ENCODE measurements around the gene BPI.
"Not testable (repeated sequence)": the region's sequence is repeated elsewhere in the genome, so short reads cannot be mapped to it uniquely, and the experiment has no call there.

BPI gene

DNA sequence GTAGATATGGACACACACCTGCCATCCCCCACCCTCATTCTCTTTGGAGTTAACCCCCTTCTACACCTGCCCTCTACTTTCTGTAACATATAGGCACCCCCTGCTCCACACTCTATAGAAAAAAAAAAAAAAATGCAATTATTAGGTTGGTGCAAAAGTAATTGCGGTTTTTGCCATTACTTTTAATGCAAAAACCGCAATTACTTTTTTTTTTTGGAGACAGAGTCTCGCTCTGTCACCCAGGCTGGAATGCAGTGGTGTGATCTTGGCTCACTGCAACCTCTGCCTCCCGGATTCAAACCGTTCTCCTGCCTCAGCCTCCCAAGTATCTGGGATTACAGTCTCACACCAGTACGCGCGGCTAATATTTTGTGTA lies 35.6 kb downstream of the BPI start:
- not testable (repeated sequence) for DNase-seq

DNA sequence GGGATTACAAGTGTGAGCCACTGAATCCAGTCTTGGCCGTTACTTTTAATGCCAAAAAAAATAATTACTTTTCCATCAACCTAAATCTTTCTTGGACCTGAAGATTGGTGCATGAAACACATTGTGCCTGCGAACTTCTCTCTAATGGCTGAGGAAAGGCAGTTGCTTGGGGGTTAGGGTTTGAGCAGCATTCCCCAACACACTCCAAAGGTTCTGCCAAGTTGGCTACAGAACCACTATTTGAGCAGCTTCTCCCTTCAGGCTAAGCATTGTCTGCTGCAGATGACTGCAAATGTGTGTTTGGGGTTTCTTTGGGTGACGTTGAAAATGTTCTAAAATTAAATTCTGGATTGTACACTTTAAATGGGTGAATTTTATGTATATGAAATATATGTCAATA lies 36.0 kb downstream of the BPI start:
- no peak for DNase-seq

DNA sequence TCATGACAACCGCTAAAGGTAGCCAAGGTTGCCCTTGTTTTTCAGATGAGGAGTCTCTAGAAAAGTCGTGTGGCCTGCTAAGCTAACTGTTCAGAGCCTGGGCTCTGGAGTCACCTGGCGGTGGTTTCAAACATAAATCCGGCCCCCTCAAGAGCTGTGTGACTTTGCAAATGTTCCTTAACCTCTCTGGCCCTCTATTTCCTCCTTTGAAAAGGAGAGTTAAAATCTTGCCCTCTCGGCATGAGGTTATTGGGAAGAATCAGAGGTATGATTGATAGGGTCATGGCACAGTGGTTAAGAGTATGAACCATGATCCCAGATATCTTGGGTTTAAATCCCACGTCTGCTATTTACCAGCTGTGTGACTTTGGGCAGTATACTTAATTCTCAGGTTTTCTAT lies 36.7 kb downstream of the BPI start:
- DNase-seq: no peak

DNA sequence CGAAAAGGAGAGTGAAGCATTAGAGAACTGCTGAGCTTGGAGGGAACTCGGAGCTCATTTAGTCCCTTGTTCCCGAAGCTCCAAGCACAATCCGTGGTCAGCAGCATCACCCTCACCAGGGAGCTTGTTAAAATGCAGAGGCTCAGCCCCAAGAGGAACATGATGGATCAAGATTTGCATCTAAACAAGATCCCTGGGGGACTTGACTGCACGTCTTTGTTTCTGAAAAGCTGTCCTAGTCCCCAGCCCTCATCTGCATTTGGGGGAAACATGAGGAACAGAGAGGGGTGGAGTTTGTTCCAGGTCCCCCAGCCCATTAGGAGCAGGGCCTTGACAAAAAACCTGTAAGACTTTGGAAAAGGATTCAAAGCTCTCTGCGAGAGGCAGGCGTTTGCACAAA lies 38.3 kb downstream of the BPI start:
- DNase-seq: peak; percentile 56

DNA sequence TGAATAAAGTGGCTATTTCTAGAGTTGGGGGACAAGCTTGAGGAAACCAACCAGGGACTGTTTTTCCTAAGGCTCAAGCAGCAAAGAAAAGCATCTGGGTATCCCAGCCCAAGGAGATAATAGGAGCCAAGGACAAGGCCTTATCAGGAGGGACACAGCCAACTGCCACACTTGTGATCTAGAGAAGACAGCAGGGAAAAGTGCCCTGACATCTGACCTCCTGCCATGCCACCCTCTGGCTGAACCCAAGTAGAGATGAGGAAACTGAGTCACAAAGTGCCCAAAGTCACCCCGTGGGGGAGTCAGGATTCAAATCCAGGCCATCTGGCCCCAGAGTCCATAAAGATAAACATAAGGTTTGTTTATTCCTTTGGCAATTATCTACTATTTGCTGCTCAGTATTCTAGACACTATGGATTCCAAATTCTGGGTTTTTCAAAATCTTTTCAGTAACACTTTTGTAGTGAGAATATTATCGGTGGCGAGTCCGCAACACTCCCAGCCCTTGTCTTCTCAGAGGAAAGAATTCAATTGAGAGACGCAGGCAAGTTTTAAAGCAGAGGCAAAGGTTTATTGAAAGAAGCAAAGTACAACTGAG lies 38.9 kb downstream of the BPI start:
- no peak for DNase-seq

DNA sequence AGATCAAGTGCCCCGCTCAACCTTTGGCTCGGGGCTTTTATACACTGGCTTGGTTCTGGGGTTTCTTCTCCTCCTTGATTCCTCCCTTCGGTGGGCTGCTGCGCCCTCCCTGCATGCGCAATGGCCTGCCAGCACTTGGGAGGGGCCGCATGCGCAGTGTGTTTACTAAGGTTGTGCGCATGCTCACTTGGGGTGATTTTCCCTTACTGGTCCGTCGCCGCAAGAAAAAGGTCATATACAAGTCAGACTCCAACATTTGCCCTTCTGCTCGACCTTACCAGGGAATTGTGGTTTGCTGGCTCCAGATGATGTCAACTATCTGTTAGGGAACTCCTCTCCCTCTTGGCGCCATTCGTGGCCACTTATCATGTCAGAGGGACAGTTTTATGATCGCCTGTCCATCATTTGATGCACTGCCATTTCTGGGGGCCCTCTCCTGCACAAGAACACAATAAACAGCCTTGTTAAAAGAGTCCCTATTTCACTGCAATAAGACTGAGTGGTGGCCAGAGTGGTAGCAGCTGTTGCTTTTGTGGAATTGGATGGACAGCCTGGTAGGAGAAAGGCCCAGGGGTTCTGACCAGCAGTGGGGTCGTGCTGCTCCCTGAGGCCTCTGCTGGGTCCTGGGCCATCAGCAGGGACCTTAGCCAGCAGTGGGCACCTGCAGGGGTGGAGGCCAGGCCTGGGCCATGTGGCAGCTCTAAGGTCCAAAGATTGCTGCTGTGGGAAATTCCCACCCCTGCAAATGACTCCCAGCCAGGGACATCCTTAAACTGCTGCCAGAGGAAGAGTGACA lies 39.6 kb downstream of the BPI start:
- no peak for DNase-seq

DNA sequence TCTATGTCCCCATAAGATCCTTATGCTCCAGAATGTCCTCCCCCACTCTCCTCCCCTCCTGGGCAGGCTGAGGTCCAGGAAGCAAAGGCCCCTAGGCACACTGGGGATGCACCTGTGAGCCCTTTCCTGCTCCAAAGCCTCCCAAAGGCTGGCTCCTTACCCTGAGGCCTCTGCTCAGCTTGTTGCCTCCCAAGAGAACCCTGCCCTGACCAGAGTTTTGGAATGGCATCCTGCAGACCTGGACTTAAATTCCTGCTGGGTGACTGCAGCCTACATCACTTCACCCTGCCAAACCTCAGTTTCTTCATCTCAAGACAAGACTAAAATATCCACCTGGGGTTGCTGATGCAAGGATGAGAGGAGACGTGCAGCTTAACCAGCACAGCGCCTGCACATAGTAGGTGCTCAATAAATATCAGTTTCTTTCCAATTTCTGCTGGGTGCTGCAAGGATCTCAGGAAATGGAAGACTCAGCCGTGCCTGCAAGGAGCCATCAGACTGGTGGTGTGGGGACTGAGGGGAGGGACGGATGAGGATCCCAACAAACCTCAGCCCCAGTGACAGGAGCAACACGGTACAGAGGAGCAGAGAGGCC lies 40.2 kb downstream of the BPI start:
- DNase-seq: no peak

DNA sequence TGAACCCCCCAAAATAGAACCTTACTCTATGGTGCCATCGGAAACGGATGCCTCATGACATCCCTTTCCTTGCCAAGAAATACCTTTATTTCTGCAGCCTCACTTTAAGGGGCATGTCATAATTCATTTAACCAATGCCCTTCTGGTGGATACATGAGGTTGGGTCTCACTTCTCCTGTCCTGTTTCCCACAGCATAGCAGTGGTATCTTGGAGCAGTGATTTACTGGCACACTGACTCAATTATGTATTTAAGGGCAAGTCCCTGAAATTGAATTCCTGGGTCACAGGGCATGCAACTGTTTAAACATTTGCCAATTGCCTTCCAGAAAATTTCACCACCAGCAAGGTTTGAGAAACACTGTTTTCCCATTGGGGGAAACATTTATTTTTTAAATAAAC lies 41.7 kb downstream of the BPI start:
- DNase-seq: no peak

DNA sequence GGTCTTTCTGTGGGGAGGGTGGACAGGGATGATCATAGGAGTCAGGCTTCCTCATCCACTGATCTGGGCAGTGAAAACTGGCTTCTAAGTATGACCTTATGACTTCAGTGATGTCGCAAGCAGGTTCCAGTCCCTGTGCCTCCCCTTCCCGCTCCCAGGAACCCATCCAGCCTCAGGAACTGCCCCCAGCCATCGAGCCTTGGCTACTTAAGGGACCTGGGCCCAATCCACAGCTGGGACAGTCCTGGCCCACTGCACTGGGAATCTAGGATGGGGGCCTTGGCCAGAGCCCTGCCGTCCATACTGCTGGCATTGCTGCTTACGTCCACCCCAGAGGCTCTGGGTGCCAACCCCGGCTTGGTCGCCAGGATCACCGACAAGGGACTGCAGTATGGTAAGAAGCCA lies 42.3 kb downstream of the BPI start, which contains the start of gene LBP:
Gene LBP, plus strand, starts transcription at position 236 of the 405 bp plus-strand sequence. Its CDS starts 35 bp downstream, at position 271.
- DNase-seq: no peak

DNA sequence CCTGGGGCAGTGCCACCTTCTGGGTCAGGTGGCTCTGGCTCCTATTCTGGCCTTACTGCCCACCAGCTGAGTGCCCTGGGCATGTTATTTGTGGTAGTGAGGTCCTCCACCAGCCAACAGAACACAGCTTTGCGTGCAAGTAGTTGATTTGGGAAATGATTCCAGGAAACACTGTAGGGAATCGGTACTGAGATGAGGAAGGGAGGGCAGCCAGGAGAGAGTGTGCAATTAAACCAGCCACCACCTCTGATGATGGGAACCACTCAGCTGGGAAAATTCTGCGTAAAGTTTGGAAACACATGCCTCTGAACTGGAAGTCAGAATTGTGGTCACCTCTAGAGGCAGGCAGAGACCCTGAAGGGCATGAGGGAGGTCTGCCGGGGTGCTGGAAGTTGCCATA lies 42.8 kb downstream of the BPI start:
- no peak for DNase-seq

DNA sequence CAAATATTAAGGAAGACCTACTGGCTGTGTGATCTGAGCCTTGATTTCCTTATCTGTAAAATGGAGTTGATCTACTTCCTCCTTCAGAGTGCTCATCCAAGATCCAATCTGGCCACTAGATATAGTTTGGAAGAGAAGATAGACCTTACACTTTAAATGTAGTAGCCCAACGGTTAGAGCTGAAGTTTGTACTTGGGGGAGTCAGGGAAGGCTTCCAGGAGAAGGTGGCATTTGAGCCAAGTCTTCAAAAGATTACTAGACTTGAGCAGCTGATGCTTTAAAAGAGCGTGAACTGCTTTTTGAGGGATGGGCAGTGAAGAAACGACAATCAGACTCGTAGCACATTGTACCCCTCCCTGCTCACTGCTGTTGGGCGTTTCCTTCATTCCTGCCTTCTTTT lies 45.9 kb downstream of the BPI start:
- DNase-seq: no peak

DNA sequence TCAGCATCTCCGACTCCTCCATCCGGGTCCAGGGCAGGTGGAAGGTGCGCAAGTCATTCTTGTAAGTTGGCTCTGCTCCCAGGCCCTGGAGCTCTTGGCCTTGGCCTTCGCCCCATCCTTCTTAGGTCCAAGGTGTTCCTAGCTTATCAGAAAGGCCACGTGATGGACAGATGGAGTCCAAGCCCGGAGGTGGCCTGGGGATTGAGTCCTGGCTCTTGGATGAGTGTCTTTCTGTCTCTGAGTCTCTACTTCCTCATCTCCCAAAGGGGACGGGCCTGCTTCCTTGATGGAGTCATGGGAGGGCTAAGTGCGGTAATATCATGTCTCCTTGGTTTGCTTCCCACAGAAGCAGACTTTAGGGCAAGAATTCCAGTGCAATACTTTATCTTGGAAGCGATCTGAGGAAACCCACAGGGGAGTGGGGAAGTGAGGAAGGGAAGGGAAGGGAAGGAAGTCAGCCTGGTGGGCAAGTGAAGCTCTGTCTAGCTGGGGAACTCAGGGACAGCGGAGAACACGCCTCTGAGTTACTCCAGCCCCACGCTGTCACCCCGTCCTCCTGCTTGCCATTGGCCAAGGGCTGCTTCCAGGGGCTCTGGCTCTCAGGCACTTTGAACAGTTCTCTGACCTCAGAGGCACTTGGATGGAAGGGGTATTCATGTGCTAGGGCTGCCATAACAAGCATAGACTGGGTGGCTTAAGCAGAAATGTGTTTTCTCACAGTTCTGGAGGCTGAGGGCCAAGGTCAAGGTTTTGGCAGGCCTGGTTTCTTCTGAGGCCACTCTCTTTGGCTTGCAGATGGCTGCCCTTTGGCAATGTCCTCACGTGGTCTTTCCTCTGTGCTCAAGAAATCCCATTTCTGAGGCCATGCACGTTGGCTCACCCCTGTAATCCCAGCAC lies 47.2 kb downstream of the BPI start:
- no peak for DNase-seq

DNA sequence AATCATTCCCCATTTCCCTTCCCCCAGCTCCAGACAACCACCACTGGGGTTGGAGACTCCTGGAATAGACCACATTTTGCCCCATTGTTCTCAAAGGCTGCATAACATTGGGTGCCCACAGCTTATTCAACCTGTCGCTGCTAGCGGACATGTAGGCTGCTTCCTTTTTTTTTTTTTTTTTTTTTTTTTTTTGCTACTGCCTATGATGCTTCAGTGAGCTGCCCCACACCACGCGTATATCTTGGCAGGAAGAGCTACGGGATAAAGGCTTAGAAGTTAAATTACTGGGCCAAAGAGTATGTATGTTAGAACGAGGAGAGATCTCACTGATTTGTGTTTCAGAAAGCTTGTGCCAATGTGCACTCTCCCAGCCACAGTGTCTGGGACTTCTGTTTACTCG lies 49.4 kb downstream of the BPI start:
- no peak for DNase-seq

DNA sequence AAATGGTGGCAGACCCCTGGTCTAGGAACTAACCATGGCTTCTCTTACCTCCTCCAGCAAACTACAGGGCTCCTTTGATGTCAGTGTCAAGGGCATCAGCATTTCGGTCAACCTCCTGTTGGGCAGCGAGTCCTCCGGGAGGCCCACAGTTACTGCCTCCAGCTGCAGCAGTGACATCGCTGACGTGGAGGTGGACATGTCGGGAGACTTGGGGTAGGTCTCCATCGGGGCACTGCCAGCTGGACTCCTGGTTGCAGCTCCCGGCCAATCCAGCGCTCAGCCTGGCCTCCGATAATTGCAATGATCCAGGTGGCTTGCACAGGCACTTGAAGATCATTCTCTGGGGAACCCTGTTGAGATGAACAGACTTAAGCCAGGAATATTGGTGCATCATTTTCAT lies 50.3 kb downstream of the BPI start:
- no peak for DNase-seq

DNA sequence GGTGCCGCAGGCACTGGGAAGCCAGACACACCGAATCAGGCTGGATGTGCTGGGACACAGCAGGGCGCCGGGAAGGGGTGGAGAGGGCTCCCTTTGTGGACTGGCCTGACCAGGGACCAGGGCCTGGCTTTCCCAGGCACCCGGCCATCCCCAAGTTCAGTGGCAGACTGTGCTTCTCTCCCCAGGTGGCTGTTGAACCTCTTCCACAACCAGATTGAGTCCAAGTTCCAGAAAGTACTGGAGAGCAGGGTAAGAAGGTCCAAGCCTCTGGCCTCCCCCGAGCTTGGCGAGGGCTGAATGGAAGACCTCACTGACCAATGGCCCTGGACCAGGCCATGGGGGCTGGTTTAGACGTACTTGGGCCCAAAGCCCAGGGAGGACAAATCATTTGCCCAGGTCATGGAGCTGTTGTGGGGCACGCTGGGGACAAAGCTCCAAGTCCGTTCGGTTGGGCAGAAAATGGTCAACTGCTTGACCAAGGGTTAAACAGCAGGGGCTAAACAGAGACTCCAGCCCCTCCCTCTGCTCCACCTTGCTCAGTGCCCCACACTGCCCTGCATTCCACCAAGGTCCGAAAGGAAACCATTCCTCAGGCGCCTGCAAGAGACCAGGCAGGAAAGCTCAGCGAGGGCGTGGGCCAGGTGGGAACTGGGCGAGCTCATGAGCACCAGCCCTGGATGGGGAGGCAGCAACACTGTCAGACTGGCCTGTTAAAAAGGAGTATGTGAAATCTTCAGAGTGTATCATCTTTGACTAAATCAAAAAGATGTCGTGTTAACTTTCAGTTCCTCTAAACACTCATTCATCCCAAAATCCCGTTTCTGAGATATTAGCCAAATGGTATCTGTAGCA lies 51.4 kb downstream of the BPI start:
- no peak for DNase-seq

DNA sequence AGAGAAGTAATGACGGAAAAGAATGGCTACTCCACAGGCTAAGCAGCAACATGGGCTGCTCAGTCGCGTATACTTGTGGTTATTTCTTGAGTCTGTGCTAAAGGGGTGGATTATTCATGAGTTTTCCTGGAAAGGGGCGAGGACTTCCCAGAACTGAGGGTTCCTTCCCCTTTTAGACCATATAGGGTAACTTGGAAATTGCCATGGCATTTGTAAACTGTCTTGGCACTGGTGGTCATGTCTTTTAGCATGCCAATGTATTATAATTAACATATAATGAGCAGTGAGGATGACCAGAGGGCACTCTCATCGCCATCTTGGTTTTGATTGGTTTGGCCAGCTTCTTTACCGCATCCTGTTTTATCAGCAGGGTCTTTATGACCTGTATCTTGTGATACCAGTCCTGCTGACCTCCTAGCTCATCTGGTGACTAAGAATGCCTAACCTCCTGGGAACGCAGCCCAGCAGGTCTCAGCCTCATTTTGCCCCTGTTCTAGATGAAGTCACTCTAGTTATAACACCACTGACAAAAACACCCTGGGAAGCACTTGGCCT lies 53.8 kb downstream of the BPI start:
- DNase-seq: no peak

DNA sequence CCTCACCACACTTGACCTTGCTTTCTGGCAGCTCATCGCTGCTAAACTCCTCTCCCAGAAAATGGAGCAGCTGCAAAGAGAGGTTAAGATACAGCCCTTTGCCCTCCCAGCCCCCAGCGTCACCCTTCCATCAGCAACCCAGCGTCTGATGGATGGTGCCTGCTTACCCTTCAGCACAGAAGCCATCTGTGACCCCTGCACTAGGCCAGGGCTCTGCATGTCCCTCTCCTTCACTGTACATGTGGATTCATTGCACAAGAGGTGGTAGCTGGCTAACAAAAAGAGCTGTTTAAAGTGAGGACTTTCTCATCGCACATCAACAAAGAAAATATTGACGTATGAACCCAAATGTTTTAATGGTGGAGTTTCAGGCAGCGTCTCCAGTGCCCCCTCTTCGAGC lies 54.6 kb downstream of the BPI start:
- DNase-seq: no peak

DNA sequence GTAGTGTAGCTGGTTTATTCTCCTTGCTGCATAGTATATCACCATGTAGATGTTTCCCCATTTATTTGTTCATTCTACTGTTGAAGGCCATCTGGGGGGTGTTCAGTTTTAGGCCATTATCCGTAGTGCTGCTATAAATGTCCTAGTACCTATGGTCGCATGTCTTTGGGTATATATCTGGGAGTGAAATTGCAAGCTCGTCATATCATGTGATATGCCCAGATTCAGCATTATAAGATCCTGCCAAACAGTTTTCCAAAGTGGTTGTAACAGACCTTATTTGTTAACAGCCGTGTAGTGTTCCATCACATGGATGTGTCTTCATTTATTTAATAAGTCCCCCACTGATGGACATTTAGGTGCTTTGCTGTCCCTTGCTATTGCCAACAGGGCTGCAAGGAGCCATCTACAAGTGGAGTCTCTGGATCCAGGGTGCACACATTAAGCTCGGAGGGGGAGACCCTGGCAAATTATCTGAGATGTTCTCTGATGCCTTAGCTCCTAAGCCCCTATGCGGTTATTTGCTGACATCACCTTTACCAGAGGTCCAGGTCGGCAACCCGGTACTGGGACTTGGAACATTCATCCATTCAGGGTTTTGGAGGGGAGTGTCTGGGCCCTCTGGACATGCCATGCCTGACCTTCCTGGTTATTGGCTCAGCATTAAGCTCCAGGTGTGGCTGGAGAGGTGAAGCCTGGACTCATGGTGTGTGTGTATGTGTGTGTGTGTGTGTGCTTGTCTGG lies 59.2 kb downstream of the BPI start:
- DNase-seq: no peak

DNA sequence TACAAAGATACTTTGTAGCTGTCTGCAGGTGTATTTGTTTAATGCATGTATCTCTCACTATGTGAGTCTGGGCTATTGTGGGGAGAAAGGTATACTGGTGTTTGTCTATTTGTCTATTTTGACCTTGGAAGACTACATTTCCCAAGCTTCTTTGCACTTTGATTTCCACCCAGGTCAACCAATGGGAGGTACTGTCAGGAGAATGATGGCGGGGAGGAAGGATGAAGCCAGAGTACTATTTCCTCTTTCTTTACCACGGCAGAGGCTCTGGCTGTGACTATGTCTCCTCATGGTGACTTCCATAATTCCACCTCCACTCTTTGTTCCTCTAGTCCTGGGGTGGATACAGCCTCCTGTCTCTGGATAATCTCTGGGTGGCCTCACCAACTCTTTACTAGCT lies 65.4 kb downstream of the BPI start:
- DNase-seq: no peak

DNA sequence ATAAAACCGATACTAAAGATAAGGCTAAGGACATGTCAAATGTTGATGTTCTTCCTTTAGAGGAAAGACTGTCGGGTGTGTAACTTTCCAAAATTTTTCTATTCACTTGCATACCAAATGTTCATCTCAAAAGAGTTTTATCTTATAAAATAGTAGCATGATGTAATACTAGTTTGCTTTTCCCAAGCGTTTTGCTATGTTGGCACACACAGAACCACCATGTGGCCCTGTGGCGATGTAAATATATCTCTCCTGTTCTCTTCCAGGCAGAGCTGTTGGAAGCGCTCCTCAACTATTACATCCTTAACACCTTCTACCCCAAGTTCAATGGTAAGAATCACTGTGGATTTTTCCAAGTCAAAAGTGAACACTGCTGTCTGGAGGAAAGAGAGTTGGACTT lies 68.8 kb downstream of the BPI start:
- DNase-seq: no peak

DNA sequence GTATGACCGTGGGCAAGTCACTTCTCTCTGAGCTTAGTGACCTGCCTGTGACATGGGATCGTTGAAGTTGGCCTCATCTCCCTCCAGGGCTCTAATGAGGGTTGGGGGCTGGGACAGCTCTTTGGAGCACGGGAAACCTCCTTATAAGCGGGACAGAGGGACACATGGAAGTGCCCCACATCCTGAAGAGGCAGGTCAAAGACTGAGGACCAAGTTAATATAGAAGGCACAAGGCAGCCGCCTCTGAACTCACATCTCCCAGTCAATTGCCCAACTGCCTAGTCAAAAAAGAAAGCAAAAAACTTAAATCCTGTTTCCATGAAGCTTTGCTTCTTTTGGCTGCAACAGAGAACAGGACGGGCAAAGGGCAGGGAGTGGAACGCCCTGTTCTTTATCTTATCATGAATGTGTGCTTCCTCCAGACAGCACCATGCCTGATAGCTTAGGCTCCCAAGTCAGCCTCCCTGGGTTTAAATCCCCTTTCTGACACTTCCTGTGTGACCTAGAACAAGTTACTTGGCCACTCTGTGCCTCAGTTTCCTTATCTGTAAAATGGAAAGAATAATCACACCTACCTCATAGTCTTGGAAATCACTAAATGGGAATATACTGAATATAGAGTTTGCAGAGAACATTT lies 69.4 kb downstream of the BPI start:
- DNase-seq: no peak

All from NCI-H526 treated with DMSO at 0.1 percent for 48 hours (cell line).